Measurements from ENCODE around the gene C2orf76.

C2orf76 gene

DNA sequence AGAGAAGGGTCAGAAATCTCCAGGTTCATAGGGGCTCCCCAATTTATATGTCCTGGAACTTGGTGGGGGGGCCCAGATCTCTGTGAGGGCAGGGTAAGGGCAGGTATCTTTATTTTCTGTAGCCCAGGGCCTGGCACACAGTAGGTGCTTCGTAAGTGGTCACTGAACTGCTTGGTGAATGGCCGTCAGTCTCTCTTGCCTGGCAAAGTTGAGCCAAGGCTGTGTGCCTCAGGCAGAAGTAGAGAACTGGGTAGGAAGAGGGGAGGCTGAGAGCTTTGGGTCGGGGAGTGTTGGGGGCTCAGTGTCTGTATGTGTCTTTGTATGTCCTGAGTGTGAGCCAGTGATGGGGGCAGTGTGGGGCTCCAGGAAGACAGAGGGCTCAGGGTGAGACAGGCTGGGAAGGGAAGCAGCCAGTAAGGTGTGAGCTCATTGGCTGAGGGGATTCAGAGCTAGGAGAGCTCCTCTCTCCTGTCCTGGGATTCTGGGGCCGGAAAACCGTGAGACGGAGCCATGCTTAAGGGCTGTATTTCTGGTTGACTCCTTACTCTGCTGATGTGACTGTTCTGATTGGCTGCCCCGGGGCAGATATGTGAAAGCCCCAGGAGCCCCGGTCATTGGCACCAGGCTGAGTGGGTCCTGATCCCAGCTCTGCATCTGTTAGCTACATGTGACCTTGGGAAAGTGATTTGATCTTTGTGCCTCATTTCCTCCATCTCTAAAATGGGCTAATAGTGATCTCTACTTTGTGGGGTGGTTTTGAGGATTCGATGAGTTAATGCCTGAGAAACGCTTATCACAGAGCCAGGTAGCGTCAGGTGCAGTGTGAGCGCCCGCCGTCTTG is 112.7 kb downstream of the C2orf76 start:
- no peak overlapping the region for H3K4me3 ChIP-seq (ENCODE audit: low read depth, low read length)
- DNase-seq (ENCODE audit: low read depth) = no peak
- TF ChIP-seq, protein P1, sequence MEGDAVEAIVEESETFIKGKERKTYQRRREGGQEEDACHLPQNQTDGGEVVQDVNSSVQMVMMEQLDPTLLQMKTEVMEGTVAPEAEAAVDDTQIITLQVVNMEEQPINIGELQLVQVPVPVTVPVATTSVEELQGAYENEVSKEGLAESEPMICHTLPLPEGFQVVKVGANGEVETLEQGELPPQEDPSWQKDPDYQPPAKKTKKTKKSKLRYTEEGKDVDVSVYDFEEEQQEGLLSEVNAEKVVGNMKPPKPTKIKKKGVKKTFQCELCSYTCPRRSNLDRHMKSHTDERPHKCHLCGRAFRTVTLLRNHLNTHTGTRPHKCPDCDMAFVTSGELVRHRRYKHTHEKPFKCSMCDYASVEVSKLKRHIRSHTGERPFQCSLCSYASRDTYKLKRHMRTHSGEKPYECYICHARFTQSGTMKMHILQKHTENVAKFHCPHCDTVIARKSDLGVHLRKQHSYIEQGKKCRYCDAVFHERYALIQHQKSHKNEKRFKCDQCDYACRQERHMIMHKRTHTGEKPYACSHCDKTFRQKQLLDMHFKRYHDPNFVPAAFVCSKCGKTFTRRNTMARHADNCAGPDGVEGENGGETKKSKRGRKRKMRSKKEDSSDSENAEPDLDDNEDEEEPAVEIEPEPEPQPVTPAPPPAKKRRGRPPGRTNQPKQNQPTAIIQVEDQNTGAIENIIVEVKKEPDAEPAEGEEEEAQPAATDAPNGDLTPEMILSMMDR (IDR thresholded peaks at IDR 0.05; ENCODE audit: low read depth, low read length, missing control alignments) = no peak

DNA sequence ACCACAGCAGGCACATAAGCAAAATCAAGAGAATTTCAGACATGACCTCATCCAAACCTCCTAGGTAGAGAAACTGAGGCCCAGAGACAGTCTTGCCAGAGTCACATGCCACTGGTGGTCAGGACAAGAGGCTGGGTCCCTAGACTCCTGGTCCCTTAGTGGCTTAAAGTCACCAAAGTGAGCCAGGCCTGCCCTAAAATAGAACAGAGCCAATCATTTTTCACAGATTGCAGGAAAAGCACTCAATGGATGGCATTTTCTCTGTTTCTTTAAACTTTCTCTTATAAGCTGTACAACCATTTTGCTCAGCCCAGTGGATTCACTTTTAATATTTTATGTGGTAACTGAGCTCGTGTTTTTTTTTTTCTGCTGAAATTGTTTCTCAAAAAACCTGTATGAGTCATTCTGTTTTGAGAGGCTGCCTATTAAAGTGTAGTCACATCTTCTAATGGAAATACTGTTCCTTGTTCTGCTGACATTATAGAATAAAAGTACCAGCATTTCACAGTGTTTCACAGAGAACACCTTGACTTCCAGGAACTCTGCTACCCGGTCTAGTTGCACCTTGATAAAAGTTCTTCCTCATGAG is 113.4 kb downstream of the C2orf76 start:
- DNase-seq (ENCODE audit: low read depth) = no peak
- H3K4me3 ChIP-seq (ENCODE audit: low read depth, low read length) = no peak overlapping the region
- TF ChIP-seq, protein P1 (IDR thresholded peaks at IDR 0.05; ENCODE audit: low read depth, low read length, missing control alignments) = no peak
